IPS-NIHi7 (cell line): ENCODE results near the gene FAM174A.

Experiments
- DNase-seq: peaks from one replicate; pipeline ENCODE4 v3.0.0; 2012; ENCODE audit warnings: mixed read lengths; ENCODE audit errors: extremely low spot score

The FAM174A gene

GRCh38 chr5:100535060-100536005 lies at the start of gene FAM174A:
TSS of gene FAM174A (plus strand) at chr5:100535374. CDS start at chr5:100535531, 157 bp downstream.
- peak; percentile 89 for DNase-seq

- DNase-seq: no peak
Measured at GRCh38 chr5:100493996-100494395, 41.2 kb upstream of the FAM174A start.

- no peak for DNase-seq
Measured at GRCh38 chr5:100496296-100496695, 38.9 kb upstream of the FAM174A start.

DNA sequence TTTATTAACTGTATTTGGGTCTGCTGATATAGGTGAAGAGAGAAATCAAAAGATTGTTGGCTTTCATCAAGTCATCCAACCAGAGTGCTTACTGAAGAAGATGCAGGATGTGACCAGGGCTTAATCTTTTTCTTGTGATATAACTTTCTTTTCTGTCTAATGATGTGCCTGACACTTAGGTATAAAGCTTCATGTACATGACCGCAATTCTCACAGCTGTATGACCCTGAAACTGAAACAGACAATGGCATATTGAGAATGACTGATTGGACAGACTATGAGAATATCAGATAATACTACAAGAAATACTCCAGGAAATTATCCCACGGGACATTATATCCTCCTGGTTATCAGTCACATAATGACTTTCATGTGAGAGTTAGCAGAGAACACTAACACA lies 32.5 kb upstream of the FAM174A start:
- DNase-seq: no peak

DNA sequence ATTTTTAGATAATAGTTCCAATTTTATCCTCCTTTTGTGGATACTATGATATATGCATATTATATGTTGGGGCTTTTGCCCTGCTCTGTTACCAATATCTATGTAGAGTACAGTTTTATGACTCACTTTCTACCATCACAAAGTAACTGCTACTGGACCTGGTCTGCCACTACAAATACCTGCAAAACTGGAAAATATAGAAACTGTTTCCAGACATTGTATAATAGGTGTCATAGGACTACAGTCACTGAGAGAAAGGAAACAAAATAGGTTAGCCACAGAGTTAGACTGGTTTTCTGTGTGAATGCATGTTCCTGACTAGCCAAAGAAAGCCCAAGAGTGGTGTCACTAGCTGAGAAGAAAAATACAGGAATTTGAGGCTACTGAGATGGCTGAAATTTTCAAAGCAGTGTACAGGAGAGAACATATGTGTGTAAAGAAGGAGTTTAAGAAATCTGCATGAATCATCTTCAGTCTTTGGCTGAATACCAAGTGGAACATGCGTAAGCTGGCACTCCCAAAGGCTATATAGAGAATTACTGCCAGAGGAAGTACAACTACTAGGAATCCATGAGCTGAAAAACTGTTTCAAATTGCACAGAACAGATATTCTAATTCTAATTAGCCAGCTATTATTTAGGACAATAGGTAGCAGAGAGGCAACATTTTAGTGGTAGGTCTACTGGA lies 29.0 kb upstream of the FAM174A start:
- DNase-seq: no peak

DNA sequence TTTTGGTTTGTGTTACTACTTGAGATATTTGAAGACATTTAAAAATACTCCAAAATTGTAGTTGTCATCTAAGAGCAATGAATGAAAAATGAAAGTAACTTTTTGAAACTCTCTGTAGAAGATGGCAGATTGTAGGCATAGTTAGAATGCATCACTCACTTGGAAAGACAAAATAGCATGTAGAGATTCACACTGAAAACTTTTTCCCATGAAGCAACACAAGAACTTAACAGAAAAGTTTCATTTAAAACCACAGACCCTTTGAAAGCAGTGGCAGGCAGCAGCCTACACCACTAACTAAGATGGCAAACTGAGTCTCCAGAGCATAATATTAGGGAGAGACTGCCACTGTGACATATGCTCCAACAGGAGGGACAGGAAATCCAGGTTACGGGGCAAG lies 18.9 kb upstream of the FAM174A start:
- DNase-seq: no peak

GRCh38 chr5:100517301-100517974 lies 17.7 kb upstream of the FAM174A start:
- DNase-seq: peak; percentile 9

- DNase-seq: no peak
Measured at GRCh38 chr5:100518377-100518776, 16.8 kb upstream of the FAM174A start.

DNA sequence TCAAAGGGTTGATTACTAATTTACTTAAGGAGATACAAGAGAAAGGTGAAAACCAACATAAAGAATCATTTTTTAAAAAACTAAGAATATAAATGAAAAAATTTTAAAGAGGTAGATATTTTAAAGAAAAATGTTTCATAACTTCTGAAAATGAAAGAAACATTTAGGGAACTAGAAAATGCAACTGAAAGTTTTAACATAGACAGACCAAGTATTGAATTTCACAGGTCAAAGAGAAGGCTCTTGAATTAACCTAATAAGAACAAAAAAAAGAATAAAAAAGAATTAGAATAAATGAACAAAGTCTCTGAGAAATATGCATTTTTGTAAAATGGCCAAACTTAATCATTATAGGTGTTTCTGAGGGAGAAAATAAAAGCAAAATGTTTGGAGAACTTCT lies 16.1 kb upstream of the FAM174A start:
- DNase-seq: no peak

- DNase-seq: peak; percentile 9
Measured at GRCh38 chr5:100520348-100520747, 14.8 kb upstream of the FAM174A start.

- DNase-seq: no peak
Measured at GRCh38 chr5:100537946-100538345, 2.8 kb downstream of the FAM174A start.

DNA sequence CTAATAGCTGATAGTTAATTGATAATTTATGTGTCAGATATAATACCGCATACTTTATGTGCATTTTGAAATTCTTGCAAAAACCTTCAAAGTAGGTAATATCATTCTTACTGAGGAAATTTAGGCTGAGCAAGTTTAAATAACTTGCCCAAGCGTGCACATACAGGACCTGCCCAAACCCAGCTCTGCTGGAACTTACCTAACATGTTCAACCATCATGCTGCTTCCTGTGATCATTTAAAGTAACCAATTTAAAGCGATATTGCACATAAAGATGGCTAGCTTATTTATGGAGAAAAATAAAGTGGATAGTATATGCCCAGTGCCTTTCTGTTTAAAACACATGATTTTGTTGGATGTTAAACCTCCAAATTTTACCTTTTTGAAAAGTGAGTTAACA lies 4.3 kb downstream of the FAM174A start:
- DNase-seq: no peak

DNA sequence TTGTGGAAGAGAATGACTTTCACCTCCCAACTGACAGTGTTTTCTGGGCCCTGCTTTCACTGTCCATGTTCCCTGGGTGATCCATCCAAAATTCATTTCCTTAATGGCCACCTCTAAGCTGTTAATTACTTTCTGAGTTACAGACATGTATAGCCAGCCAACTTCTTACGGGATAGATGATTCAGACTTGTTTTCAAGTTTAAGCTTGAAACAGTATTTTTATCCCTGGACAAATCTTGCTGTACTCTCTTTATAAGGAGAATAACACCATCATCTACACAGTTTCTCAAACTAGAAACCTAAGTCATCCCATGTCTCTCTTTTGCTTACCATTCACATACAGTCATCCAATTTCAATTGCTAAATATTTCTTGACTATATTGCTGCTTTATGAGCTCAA lies 6.9 kb downstream of the FAM174A start:
- DNase-seq: no peak

DNA sequence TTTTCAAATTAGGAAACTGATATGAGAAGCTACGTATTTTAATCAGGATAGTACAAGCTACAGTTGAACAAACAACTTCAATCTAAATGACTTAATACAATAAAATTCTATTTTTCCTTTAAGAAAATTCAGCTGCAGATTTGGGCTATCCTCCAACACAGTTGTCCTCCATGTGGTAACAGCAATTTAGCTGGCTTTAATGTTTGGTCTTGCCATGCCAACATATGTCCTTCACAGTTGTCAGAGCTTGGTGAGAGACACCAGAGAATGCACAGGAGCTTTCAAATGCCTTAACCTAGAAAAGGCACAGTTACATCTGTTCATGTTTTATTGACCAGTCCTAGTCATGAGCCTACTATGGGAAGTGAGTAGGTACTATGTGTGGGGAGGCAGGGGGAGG lies 10.8 kb downstream of the FAM174A start:
- DNase-seq: no peak

- DNase-seq: no peak
Measured at GRCh38 chr5:100550531-100551051, 15.4 kb downstream of the FAM174A start.

- DNase-seq: no peak
Measured at GRCh38 chr5:100551183-100551582, 16.0 kb downstream of the FAM174A start.

DNA sequence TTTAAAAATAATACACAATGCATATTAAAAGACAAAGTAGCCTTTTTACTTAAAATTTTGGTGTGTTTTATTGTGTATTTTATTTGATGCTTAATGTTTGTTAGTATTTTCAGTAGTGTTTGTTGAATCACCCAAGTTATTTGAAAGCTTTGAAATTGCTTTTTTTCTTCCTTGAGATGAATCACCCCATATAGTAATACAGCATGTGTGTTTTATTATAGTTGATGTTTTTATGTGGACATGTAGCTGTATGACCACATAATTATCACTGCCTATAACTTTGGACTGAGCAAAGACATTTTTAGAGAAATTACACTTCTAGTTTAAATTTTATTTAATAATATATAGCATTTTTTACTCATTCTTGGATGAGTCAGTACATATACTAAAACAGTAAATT lies 18.0 kb downstream of the FAM174A start:
- DNase-seq: no peak

DNA sequence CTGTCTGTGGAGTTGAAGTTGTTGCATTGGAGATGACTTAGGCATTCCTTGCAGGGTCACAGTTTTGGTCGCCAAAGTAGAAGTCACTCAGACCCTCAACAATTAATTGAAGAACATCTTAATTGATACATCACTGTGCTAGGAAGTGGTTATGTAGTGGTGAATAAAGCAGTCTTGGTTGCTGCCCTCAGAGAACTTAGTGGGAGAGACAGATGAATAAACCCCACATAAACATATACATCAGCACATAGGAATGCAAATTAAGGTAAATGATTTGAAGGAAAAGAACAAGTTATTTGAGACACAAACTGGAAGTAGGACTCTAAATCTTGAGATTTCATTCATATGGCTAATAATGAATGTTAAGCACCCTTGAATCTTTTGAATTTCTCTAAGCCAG lies 25.7 kb downstream of the FAM174A start:
- DNase-seq: no peak

GRCh38 chr5:100562821-100563220 lies 27.6 kb downstream of the FAM174A start:
- no peak for DNase-seq

GRCh38 chr5:100566382-100567141 lies 31.4 kb downstream of the FAM174A start:
- DNase-seq: no peak

DNA sequence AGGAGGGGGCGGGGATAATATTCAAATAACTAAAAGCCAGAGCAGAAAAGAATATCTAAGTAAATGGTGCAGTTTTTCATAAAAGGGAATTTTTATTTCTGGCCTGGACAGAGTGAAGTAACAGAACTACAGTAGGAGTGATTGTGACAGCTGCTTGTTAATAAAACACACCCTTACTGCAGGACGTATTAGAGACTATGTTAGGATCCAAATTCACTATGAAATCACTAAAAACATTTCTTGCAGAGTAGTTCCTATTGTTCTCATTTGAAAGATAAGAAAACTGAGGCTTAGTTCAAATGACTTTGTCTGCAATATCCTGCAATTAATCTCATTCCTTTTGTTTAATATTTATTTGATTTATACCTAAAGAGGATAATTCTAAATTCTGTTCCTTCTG lies 39.5 kb downstream of the FAM174A start:
- no peak for DNase-seq
